Measurements from ENCODE around the gene SLC6A12. TPM values are rescaled to one million over a fixed set of nuclear protein-coding genes. Genes with fewer than 3 reads are reported as not detected.

SLC6A12 gene
- total RNA-seq, 4 donors from 2014 or later: 0.46 to 7.0 (median 2.1) TPM

DNA sequence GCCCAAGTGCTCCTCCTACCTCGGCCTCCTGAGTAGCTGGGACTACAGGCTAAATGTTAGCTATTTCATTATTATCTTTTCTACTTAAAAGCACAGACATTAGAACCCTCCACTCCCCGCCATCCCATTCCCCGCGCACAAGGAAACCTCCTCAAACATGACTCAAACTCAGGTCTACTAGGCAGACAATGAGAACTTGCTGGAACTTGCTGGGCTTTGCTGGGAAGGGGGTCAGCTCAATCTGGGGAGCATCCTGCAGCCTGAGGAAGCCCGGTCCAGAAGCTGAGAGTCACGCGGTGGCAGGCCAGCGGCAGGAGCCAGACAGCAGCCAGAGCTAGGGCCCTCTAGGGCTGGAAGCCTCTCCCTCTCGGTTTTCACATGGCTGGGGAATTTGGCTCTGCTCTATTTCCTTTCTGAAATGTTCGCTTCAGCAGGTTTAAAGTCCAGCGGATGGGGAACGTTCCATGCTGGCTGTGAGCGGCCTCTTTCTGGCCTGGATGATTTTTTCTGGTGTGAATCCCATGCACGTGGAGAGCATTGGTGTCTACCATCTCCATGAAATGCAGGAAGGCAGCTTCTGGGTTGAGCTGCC is 68.5 kb downstream of the SLC6A12 start:
- TF ChIP-seq, protein P1, sequence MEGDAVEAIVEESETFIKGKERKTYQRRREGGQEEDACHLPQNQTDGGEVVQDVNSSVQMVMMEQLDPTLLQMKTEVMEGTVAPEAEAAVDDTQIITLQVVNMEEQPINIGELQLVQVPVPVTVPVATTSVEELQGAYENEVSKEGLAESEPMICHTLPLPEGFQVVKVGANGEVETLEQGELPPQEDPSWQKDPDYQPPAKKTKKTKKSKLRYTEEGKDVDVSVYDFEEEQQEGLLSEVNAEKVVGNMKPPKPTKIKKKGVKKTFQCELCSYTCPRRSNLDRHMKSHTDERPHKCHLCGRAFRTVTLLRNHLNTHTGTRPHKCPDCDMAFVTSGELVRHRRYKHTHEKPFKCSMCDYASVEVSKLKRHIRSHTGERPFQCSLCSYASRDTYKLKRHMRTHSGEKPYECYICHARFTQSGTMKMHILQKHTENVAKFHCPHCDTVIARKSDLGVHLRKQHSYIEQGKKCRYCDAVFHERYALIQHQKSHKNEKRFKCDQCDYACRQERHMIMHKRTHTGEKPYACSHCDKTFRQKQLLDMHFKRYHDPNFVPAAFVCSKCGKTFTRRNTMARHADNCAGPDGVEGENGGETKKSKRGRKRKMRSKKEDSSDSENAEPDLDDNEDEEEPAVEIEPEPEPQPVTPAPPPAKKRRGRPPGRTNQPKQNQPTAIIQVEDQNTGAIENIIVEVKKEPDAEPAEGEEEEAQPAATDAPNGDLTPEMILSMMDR (IDR thresholded peaks at IDR 0.05): no peak
- ATAC-seq (ENCODE audit: low FRiP score) (no peak), DNase-seq (ENCODE audit: low spot score) (no peak)

GRCh38 chr12:144650-145284 is 69.2 kb downstream of the SLC6A12 start:
- TF ChIP-seq, protein P1 (IDR thresholded peaks at IDR 0.05): no peak
- DNase-seq (ENCODE audit: low spot score) (no peak), ATAC-seq (ENCODE audit: low FRiP score) (no peak)

DNA sequence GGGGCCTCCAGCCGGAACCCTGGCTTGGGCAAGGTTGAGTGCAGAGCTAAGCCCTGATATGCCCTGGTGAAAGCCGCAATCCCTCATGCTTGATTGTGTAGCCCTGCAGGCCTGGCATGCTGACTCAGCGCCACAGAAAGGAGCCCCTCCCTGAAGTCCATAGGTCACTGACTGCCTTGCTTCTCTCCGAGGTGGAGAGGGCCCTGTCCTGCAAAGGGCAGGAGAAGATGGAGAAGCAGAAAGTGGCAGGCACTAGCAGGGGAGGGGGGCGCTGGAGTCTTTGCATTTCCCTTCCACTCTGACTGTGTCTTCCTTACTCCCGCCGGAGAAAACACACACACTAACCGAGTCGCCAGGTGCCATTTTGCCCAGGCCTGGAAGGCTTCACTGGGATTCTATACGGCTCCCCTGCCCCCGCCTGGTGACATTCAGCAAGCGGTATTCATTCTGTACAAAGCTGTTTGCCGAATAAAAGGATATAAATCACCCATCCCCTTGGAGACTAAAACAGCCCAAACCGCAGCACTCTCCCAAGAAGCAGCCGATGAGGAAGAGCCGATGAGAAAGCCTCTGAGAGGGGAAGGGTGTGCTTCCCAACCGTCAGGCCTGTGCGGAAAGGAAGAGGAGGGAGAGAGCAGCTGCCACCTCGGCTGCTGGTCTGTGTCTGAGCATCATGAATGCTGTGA is 69.8 kb downstream of the SLC6A12 start:
- ATAC-seq (ENCODE audit: low FRiP score): no peak
- TF ChIP-seq, protein P1 (IDR thresholded peaks at IDR 0.05): no peak
- no peak for DNase-seq (ENCODE audit: low spot score)

DNA sequence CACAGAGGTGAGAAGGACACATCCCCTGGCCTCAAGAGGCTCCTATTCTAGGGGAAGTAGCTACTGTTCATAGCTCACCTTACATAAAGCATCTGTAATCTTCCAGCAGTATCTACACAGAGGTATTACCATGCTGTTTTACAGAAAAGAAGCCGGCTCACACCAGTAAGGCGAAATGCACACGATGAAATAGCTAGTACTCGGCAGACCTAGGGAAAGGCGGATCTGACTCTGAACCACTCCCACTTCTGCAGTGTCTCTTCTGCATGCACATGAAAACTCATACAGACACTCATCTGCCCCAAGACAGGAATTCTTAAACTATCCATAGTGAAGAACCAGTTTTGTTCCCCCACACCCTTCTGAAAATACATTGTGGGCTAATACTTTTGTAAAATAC is 73.8 kb downstream of the SLC6A12 start:
- TF ChIP-seq, protein P1 (IDR thresholded peaks at IDR 0.05): no peak
- ATAC-seq (ENCODE audit: low FRiP score) (no peak), DNase-seq (ENCODE audit: low spot score) (no peak)

Other genes with a start within 250 kb of the SLC6A12 start
- 1 to 10 TPM; 1.3 to 4.4 (median 3.3) TPM for gene IQSEC3, start 147.4 kb downstream of the SLC6A12 start, total RNA-seq
- under 1 TPM in 2 of 4 donors, not detected in 2; 0.84 to 0.88 TPM for gene SLC6A13, start 48.7 kb upstream of the SLC6A12 start, total RNA-seq
- gene KDM5A, start 175.2 kb upstream of the SLC6A12 start, total RNA-seq: 10 to 100 TPM; 48.0 to 86.2 (median 49.9) TPM
- gene CCDC77, start 187.5 kb upstream of the SLC6A12 start, total RNA-seq: 1 to 10 TPM; 4.2 to 9.6 (median 5.5) TPM
- gene B4GALNT3, start 245.8 kb upstream of the SLC6A12 start, total RNA-seq: under 1 TPM in 3 of 4 donors, not detected in 1; 0.13 to 0.60 (median 0.28) TPM